Esophagus muscularis mucosa (tissue), 4 donors: Measurements from ENCODE around the gene MSH3.

Experiments used
- CTCF ChIP-seq, 3 experiments: fragments of 200-600 bp in 2 of 3; fragments of 450-650 bp in 1 of 3; sonication (generic) in 2 of 3; IDR thresholded peaks; one replicate each; pipeline ENCODE4 v1.5.1; 2017 to 2019; ENCODE audit warnings: antibody characterized with exemption in 3 of 3, mild to moderate bottlenecking in 2 of 3, moderate library complexity in 1 of 3
- EP300 ChIP-seq: sonication (generic); formaldehyde crosslinking; IDR thresholded peaks from one replicate; pipeline ENCODE4 v1.6.1; 2017; ENCODE audit warnings: antibody characterized with exemption
- POLR2A ChIP-seq: fragments of 450-650 bp; IDR thresholded peaks from one replicate; pipeline ENCODE4 v1.6.1; 2017; ENCODE audit warnings: antibody characterized with exemption, moderate library complexity, mild to moderate bottlenecking, low read depth

- TF ChIP-seq CTCF (IDR thresholded peaks at IDR 0.05) (no peak), POLR2A (no peak), EP300 (no peak)
Measured at GRCh38 chr5:80904533-80905187, 250.2 kb downstream of the MSH3 start.
